Liver (tissue), 9 donors: Measurements from ENCODE around the gene CCDC33. TPM values are rescaled to one million over a fixed set of nuclear protein-coding genes. Genes with fewer than 3 reads are reported as not detected.

Experiments
- DNase-seq: peaks from one replicate; pipeline ENCODE4 v3.0.0-alpha.2; 2017; ENCODE audit warnings: low spot score
- H3K27ac ChIP-seq, 2 donors: one replicate each; pipeline ENCODE4 v1.7.0; 2013; ENCODE audit warnings: inconsistent platforms in 2 of 2, low read length in 2 of 2, control low read depth in 1 of 2, low read depth in 1 of 2, mild to moderate bottlenecking in 1 of 2
- H3K27me3 ChIP-seq, 4 donors: one replicate each; pipeline versions ENCODE4 v1.6.1 to v1.7.0; 2013; ENCODE audit warnings: low read length in 3 of 4, inconsistent platforms in 1 of 4, mild to moderate bottlenecking in 1 of 4, moderate library complexity in 1 of 4; ENCODE audit not compliant: control insufficient read depth in 4 of 4, insufficient read depth in 4 of 4
- H3K36me3 ChIP-seq, 4 donors: one replicate each; pipeline versions ENCODE4 v1.6.1 to v1.7.0; 2013; ENCODE audit warnings: low read length in 3 of 4, mild to moderate bottlenecking in 3 of 4, low read depth in 1 of 4, moderate library complexity in 1 of 4; ENCODE audit not compliant: control insufficient read depth in 4 of 4, insufficient read depth in 3 of 4
- H3K4me1 ChIP-seq, 4 donors: one replicate each; pipeline versions ENCODE4 v1.6.1 to v1.7.0; 2013; ENCODE audit warnings: low read length in 3 of 4, mild to moderate bottlenecking in 3 of 4, moderate library complexity in 1 of 4; ENCODE audit not compliant: control insufficient read depth in 4 of 4, insufficient read depth in 4 of 4
- H3K4me3 ChIP-seq, 3 donors: one replicate each; pipeline versions ENCODE4 v1.6.1 to v1.7.0; 2013; ENCODE audit warnings: low read length in 3 of 3, control low read depth in 1 of 3, low read depth in 1 of 3, mild to moderate bottlenecking in 1 of 3
- H3K9ac ChIP-seq, 2 donors: one replicate each; pipeline ENCODE4 v1.7.0; 2013; ENCODE audit warnings: low read length in 2 of 2, mild to moderate bottlenecking in 2 of 2, moderate library complexity in 2 of 2, control low read depth in 1 of 2, low read depth in 1 of 2
- H3K9me3 ChIP-seq, 4 donors: one replicate each; pipeline versions ENCODE4 v1.6.1 to v1.7.0; 2013; ENCODE audit warnings: low read length in 3 of 4; ENCODE audit not compliant: control insufficient read depth in 4 of 4
- ATF3 ChIP-seq: IDR thresholded peaks from 2 replicates; pipeline ENCODE4 v1.6.1; 2016; ENCODE audit warnings: antibody characterized with exemption
- CTCF ChIP-seq: fragments of 150-350 bp; IDR thresholded peaks from 2 replicates; pipeline ENCODE4 v1.5.1; 2017; ENCODE audit warnings: improper control_type of control experiment, low read depth, low read length; ENCODE audit not compliant: missing input control
- EGR1 ChIP-seq, 2 donors: IDR thresholded peaks; 2 replicates each; pipeline ENCODE4 v1.6.1; 2016 to 2018; ENCODE audit warnings: antibody characterized with exemption in 2 of 2, low read depth in 2 of 2
- FOXA1 ChIP-seq: IDR thresholded peaks from 2 replicates; pipeline ENCODE4 v1.6.1; 2016; ENCODE audit warnings: antibody characterized with exemption
- FOXA2 ChIP-seq: IDR thresholded peaks from 2 replicates; pipeline ENCODE4 v1.6.1; 2016; ENCODE audit warnings: antibody characterized with exemption
- GABPA ChIP-seq, 2 donors: IDR thresholded peaks in 1 of 2; conservative IDR thresholded peaks in 1 of 2; 2 replicates each; pipeline ENCODE4 v1.6.1; 2016; ENCODE audit warnings: antibody characterized with exemption in 2 of 2, mild to moderate bottlenecking in 1 of 2, moderate library complexity in 1 of 2
- HNF4G ChIP-seq: IDR thresholded peaks from 2 replicates; pipeline ENCODE4 v1.6.1; 2016; ENCODE audit warnings: antibody characterized with exemption
- JUND ChIP-seq, 2 donors: IDR thresholded peaks; 2 replicates each; pipeline ENCODE4 v1.6.1; 2016; ENCODE audit warnings: antibody characterized with exemption in 2 of 2
- NR2F2 ChIP-seq: IDR thresholded peaks from 2 replicates; pipeline ENCODE4 v1.6.1; 2016; ENCODE audit warnings: antibody characterized with exemption
- RAD21 ChIP-seq, 2 donors: IDR thresholded peaks; 2 replicates each; pipeline ENCODE4 v1.6.1; 2016; ENCODE audit warnings: antibody characterized with exemption in 2 of 2, mild to moderate bottlenecking in 2 of 2
- REST ChIP-seq: IDR thresholded peaks from 2 replicates; pipeline ENCODE4 v1.6.1; 2016; ENCODE audit warnings: antibody characterized with exemption, mild to moderate bottlenecking
- RXRA ChIP-seq, 2 donors: IDR thresholded peaks; 2 replicates each; pipeline ENCODE4 v1.6.1; 2017 to 2018; ENCODE audit warnings: antibody characterized with exemption in 2 of 2, mild to moderate bottlenecking in 1 of 2
- SP1 ChIP-seq: IDR thresholded peaks from 2 replicates; pipeline ENCODE4 v1.6.1; 2018; ENCODE audit warnings: antibody characterized with exemption, mild to moderate bottlenecking
- TAF1 ChIP-seq: conservative IDR thresholded peaks from 2 replicates; pipeline ENCODE4 v1.6.1; 2016; ENCODE audit warnings: antibody characterized with exemption, mild to moderate bottlenecking
- ZBTB33 ChIP-seq: IDR thresholded peaks from 2 replicates; pipeline ENCODE4 v1.6.1; 2016; ENCODE audit warnings: antibody characterized with exemption
- WGBS: extraction: QIAGEN DNeasy Blood & Tissue Kit; methylation state at CpG from one replicate; pipeline ENCODE4 v1.1.7; 2013; 5-methylcytosine and 5-hydroxymethylcytosine counted together
- polyA plus RNA-seq, 2 donors: library from polyadenylated mRNA; stranded (reverse) in 1 of 2; unstranded in 1 of 2; fragments of 200-250 nt in 1 of 2; fragments of >200 nt in 1 of 2; fragmentation: Nextera tagmentation in 1 of 2; extraction: Ambion mirVana in 1 of 2; gene quantifications; one replicate each; pipeline versions ENCODE4 v1.2.1 to v1.2.3, GENCODE V29; 2013 to 2015
- total RNA-seq, 2 donors: library from RNA; depleted of rRNA; stranded (reverse); fragments of >200 nt; gene quantifications; one replicate each; pipeline ENCODE4 v1.2.3, GENCODE V29; 2014
- donor health status: healthy.
- donor health status: healthy.
- donor health status: healthy.
- donor health status: healthy.
- donor health status: healthy.

The CCDC33 gene
- total and polyA plus RNA-seq, 4 donors = not detected

GRCh38 chr15:74375303-74375693 lies 139.2 kb downstream of the CCDC33 start:
- no peaks in the 10 kb centered on the region for H3K9me3 ChIP-seq
- TF ChIP-seq NR2F2 = no peak
- peak; percentile 81 for TF ChIP-seq CTCF
- peak; percentile 69 to 78 for TF ChIP-seq RAD21 (IDR thresholded peaks at IDR 0.05)
- peak; percentile 83 for DNase-seq
- H3K4me3 ChIP-seq = no peak overlapping the region
- H3K9ac ChIP-seq = no peak overlapping the region
- H3K36me3 ChIP-seq = no peaks in the 10 kb centered on the region
- 14% methylated on average over 9 of the region's 9 CpGs for WGBS
- no peaks in the 10 kb centered on the region for H3K27me3 ChIP-seq
- no peak overlapping the region for H3K27ac ChIP-seq
- H3K4me1 ChIP-seq = peaks cover 0 to 18% (median 11%) of the 10 kb centered on the region in 4 donors

- no peak overlapping the region for H3K4me3 ChIP-seq
- H3K4me1 ChIP-seq = peaks cover 0 to 18% (median 11%) of the 10 kb centered on the region in 4 donors
- H3K27ac ChIP-seq = no peak overlapping the region
- no peaks in the 10 kb centered on the region for H3K9me3 ChIP-seq
- TF ChIP-seq REST (no peak), JUND (IDR thresholded peaks at IDR 0.05) (no peak), RXRA (IDR thresholded peaks at IDR 0.05) (no peak), ATF3 (no peak)
- H3K36me3 ChIP-seq = no peaks in the 10 kb centered on the region
- DNase-seq = no peak
- no peaks in the 10 kb centered on the region for H3K27me3 ChIP-seq
- no peak overlapping the region for H3K9ac ChIP-seq
- 94% methylated on average over 1 of the region's 1 CpG for WGBS
Observed at GRCh38 chr15:74376226-74376625, 140.1 kb downstream of the CCDC33 start.

GRCh38 chr15:74376825-74377581 lies 140.9 kb downstream of the CCDC33 start:
- peak; percentile 17 for DNase-seq

More at GRCh38 chr15:74376825-74377581, 140.9 kb downstream of the CCDC33 start:
- Histone ChIP-seq H3K9ac (no peak overlapping the region), H3K9me3 (no peaks in the 10 kb centered on the region), H3K4me3 (no peak overlapping the region), H3K27ac (no peak overlapping the region), H3K4me1 (peaks cover 0 to 18% (median 11%) of the 10 kb centered on the region in 4 donors), H3K27me3 (no peaks in the 10 kb centered on the region), H3K36me3 (no peaks in the 10 kb centered on the region)
- 87% methylated on average over 6 of the region's 6 CpGs for WGBS
- TF ChIP-seq TAF1 (no peak), SP1 (no peak), FOXA1 (no peak), NR2F2 (no peak), FOXA2 (no peak), REST (no peak), RAD21 (IDR thresholded peaks at IDR 0.05) (no peak), RXRA (IDR thresholded peaks at IDR 0.05) (no peak), HNF4G (no peak), JUND (IDR thresholded peaks at IDR 0.05) (no peak), EGR1 (IDR thresholded peaks at IDR 0.05; ENCODE audit: low read depth in 2 of 2) (no peak), ZBTB33 (no peak), GABPA (IDR thresholded peaks at IDR 0.05 in 1 of 2, conservative IDR thresholded peaks at IDR 0.05 in 1 of 2) (no peak)
